HEK293 (cell line): ENCODE results near the gene TEAD1.

Source experiments
- CTCF ChIA-PET: fragments of 350-600 bp; formaldehyde crosslinking; extraction: SDS; loops from one replicate; lab custom pipeline; 2021; ENCODE audit warnings: antibody characterized with exemption; lab: Yijun Ruan, JAX
- POLR2A ChIA-PET: fragments of 300-600 bp; formaldehyde crosslinking; extraction: SDS; loops from one replicate; lab custom pipeline; 2020; ENCODE audit warnings: antibody characterized with exemption, inconsistent platforms; lab: Yijun Ruan, JAX
- H3K27ac ChIP-seq: fragments of 200-500 bp; sonication (Bioruptor generic); 2 replicates; pipeline ENCODE4 v1.5.1; 2014; ENCODE audit warnings: low read depth, low read length, control low read depth, inconsistent platforms; ENCODE audit errors: extremely low read depth
- H3K36me3 ChIP-seq, 2 experiments: fragments of 200-500 bp in 1 of 2; sonication (Bioruptor generic) in 1 of 2; 1 replicate in 1 of 2; 2 replicates in 1 of 2; pipeline ENCODE4 v1.5.1; 2014 to 2017; ENCODE audit warnings: inconsistent platforms in 2 of 2, low read length in 2 of 2; ENCODE audit not compliant: control insufficient read depth in 2 of 2, insufficient read depth in 1 of 2
- H3K4me1 ChIP-seq: fragments of 200-500 bp; sonication (Bioruptor generic); 2 replicates; pipeline ENCODE4 v1.5.1; 2014; ENCODE audit warnings: mild to moderate bottlenecking, low read length, inconsistent platforms; ENCODE audit not compliant: control insufficient read depth, insufficient read depth
- H3K4me3 ChIP-seq: 2 replicates; pipeline ENCODE4 v1.5.1; 2011; ENCODE audit warnings: low read depth, mild to moderate bottlenecking, control low read depth, low read length, moderate library complexity
- H3K9me3 ChIP-seq: fragments of 200-500 bp; sonication (Bioruptor generic); 2 replicates; pipeline ENCODE4 v1.5.1; 2014; ENCODE audit warnings: low read depth, low read length, inconsistent platforms; ENCODE audit not compliant: control insufficient read depth, insufficient read depth
- BCL11B ChIP-seq: fragments of 450-650 bp; formaldehyde crosslinking; IDR thresholded peaks from 2 replicates; pipeline ENCODE4 v1.5.1; 2016; ENCODE audit warnings: low read depth, missing biosample characterization, missing genetic modification characterization
- KLF16 ChIP-seq: fragments of 450-650 bp; formaldehyde crosslinking; IDR thresholded peaks from 2 replicates; pipeline ENCODE4 v1.5.1; 2017; ENCODE audit warnings: missing biosample characterization, missing genetic modification characterization
- SCRT1 ChIP-seq: fragments of 450-650 bp; formaldehyde crosslinking; IDR thresholded peaks from 2 replicates; pipeline ENCODE4 v1.5.1; 2016; ENCODE audit warnings: missing biosample characterization, missing genetic modification characterization, borderline replicate concordance
- SETDB1 ChIP-seq: IDR thresholded peaks from one replicate; pipeline ENCODE4 v1.6.1; 2017; ENCODE audit warnings: mild to moderate bottlenecking, low read length, moderate library complexity, mixed read lengths; ENCODE audit not compliant: insufficient read length
- ZBTB1 ChIP-seq: fragments of 450-650 bp; formaldehyde crosslinking; IDR thresholded peaks from 2 replicates; pipeline ENCODE4 v1.5.1; 2016; ENCODE audit warnings: missing biosample characterization, missing genetic modification characterization
- ZBTB7A ChIP-seq: fragments of 450-650 bp; formaldehyde crosslinking; IDR thresholded peaks from 2 replicates; pipeline ENCODE4 v1.5.1; 2016; ENCODE audit warnings: low read depth, missing biosample characterization, missing genetic modification characterization
- ZEB2 ChIP-seq: fragments of 450-650 bp; formaldehyde crosslinking; IDR thresholded peaks from 2 replicates; pipeline ENCODE4 v1.5.1; 2016; ENCODE audit warnings: missing biosample characterization, missing genetic modification characterization
- ZFP41 ChIP-seq: fragments of 450-650 bp; formaldehyde crosslinking; IDR thresholded peaks from 2 replicates; pipeline ENCODE4 v1.5.1; 2016; ENCODE audit warnings: missing biosample characterization, missing genetic modification characterization, borderline replicate concordance
- ZNF133 ChIP-seq: fragments of 450-650 bp; formaldehyde crosslinking; IDR thresholded peaks from 2 replicates; pipeline ENCODE4 v1.5.1; 2016; ENCODE audit warnings: missing biosample characterization, missing genetic modification characterization
- ZNF2 ChIP-seq: fragments of 450-650 bp; formaldehyde crosslinking; IDR thresholded peaks from 2 replicates; pipeline ENCODE4 v1.5.1; 2016; ENCODE audit warnings: missing biosample characterization, missing genetic modification characterization
- ZNF202 ChIP-seq: fragments of 450-650 bp; formaldehyde crosslinking; IDR thresholded peaks from 2 replicates; pipeline ENCODE4 v1.5.1; 2016; ENCODE audit warnings: missing biosample characterization, missing genetic modification characterization, borderline replicate concordance
- ZNF24 ChIP-seq: fragments of 450-650 bp; formaldehyde crosslinking; IDR thresholded peaks from 2 replicates; pipeline ENCODE4 v1.5.1; 2016; ENCODE audit warnings: missing biosample characterization, missing genetic modification characterization
- ZNF426 ChIP-seq: fragments of 450-650 bp; formaldehyde crosslinking; IDR thresholded peaks from 2 replicates; pipeline ENCODE4 v1.5.1; 2017; ENCODE audit warnings: missing biosample characterization, missing genetic modification characterization, mild to moderate bottlenecking, inconsistent platforms, moderate library complexity
- ZNF473 ChIP-seq: fragments of 450-650 bp; formaldehyde crosslinking; IDR thresholded peaks from 2 replicates; pipeline ENCODE4 v1.5.1; 2017; ENCODE audit warnings: missing biosample characterization, missing genetic modification characterization
- ZNF510 ChIP-seq: fragments of 450-650 bp; formaldehyde crosslinking; IDR thresholded peaks from 2 replicates; pipeline ENCODE4 v1.5.1; 2018; ENCODE audit warnings: mild to moderate bottlenecking, missing genetic modification characterization, missing biosample characterization; ENCODE audit not compliant: insufficient replicate concordance
- ZNF544 ChIP-seq: fragments of 450-650 bp; formaldehyde crosslinking; IDR thresholded peaks from 2 replicates; pipeline ENCODE4 v1.5.0; 2017; ENCODE audit warnings: missing biosample characterization, missing genetic modification characterization
- ZNF654 ChIP-seq: fragments of 450-650 bp; formaldehyde crosslinking; IDR thresholded peaks from 2 replicates; pipeline ENCODE4 v1.5.1; 2016; ENCODE audit warnings: low read depth, missing biosample characterization, missing genetic modification characterization
- ZNF701 ChIP-seq: fragments of 450-650 bp; formaldehyde crosslinking; IDR thresholded peaks from 2 replicates; pipeline ENCODE4 v1.5.1; 2016; ENCODE audit warnings: missing biosample characterization, missing genetic modification characterization
- ZNF837 ChIP-seq: fragments of 450-650 bp; formaldehyde crosslinking; IDR thresholded peaks from 2 replicates; pipeline ENCODE4 v1.5.1; 2016; ENCODE audit warnings: missing biosample characterization, missing genetic modification characterization
- ZSCAN16 ChIP-seq: fragments of 450-650 bp; formaldehyde crosslinking; IDR thresholded peaks from 2 replicates; pipeline ENCODE4 v1.5.1; 2016; ENCODE audit warnings: missing biosample characterization, missing genetic modification characterization
- TF ChIP-seq, protein P1 (sequence below): fragments of 450-650 bp; formaldehyde crosslinking; IDR thresholded peaks from 2 replicates; pipeline ENCODE4 v1.5.1; 2016; ENCODE audit warnings: missing biosample characterization, missing genetic modification characterization
- TF ChIP-seq, protein P2 (sequence below): fragments of 450-650 bp; formaldehyde crosslinking; IDR thresholded peaks from 2 replicates; pipeline ENCODE4 v1.5.1; 2016; ENCODE audit warnings: missing biosample characterization, missing genetic modification characterization
- TF ChIP-seq, protein P3 (sequence below): fragments of 450-650 bp; formaldehyde crosslinking; IDR thresholded peaks from 2 replicates; pipeline ENCODE4 v1.5.1; 2016; ENCODE audit warnings: missing biosample characterization, missing genetic modification characterization
- TF ChIP-seq, protein P4 (sequence below): fragments of 450-650 bp; formaldehyde crosslinking; IDR thresholded peaks from 2 replicates; pipeline ENCODE4 v1.5.1; 2016; ENCODE audit warnings: missing biosample characterization, missing genetic modification characterization
- TF ChIP-seq, protein P5 (sequence below): fragments of 450-650 bp; formaldehyde crosslinking; IDR thresholded peaks from 2 replicates; pipeline ENCODE4 v1.5.1; 2016; ENCODE audit warnings: missing biosample characterization, missing genetic modification characterization

The TEAD1 gene

DNA sequence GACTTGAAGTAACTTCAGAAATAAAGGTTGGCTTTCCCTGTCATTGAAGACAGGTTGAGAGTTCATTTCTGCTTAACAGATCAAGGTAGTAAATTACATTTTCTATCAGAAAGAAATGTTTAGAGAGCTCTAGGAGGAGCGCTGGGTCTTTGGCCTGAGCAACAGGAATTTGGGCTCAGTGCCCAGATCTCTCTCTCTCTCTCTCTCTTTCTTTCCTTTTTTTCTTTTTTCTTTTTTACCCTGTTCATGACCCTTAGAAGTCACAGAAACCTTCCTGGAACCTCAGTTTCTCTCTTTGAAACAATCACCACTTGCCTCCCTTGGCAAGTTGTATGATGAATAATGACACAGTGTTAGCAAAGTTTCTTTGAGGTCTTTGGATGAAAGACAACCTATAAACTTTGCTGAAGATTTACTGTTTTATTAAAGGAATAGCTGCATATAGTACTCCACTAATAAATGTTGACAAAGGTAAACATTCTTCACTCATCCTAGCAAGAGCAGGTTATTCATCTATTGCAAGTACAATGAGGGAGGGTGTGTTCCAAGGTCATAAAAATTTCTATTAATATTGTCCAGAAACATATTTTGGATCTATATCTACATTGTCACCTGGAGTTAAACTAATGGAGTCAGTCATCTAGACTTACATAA lies 299.4 kb downstream of the TEAD1 start:
- Histone ChIP-seq H3K9me3 (no peaks in the 10 kb centered on the region), H3K27ac (no peak overlapping the region), H3K4me3 (no peak overlapping the region), H3K4me1 (no peaks in the 10 kb centered on the region), H3K36me3 (no peaks in the 10 kb centered on the region)
- POLR2A ChIA-PET, result interaction anchor here (0.9 kb wide), 1 partner anchor 10 kb away, joined by 3 read pairs; no protein-coding TSS in a partner anchor
- TF ChIP-seq ZNF654, result no peak
- TF ChIP-seq ZNF2 (tag by site-specific recombination), result no peak
- no peak for TF ChIP-seq ZNF426 (tag by site-specific recombination)
- no peak for TF ChIP-seq SCRT1 (tag by site-specific recombination)
- TF ChIP-seq SETDB1, result no peak
- no peak for TF ChIP-seq ZNF510 (tag by site-specific recombination)
- TF ChIP-seq, protein P1, sequence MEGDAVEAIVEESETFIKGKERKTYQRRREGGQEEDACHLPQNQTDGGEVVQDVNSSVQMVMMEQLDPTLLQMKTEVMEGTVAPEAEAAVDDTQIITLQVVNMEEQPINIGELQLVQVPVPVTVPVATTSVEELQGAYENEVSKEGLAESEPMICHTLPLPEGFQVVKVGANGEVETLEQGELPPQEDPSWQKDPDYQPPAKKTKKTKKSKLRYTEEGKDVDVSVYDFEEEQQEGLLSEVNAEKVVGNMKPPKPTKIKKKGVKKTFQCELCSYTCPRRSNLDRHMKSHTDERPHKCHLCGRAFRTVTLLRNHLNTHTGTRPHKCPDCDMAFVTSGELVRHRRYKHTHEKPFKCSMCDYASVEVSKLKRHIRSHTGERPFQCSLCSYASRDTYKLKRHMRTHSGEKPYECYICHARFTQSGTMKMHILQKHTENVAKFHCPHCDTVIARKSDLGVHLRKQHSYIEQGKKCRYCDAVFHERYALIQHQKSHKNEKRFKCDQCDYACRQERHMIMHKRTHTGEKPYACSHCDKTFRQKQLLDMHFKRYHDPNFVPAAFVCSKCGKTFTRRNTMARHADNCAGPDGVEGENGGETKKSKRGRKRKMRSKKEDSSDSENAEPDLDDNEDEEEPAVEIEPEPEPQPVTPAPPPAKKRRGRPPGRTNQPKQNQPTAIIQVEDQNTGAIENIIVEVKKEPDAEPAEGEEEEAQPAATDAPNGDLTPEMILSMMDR (tag by site-specific recombination), result no peak
- no peak for TF ChIP-seq ZFP41 (tag by site-specific recombination)
- TF ChIP-seq BCL11B, result no peak
- no peak for TF ChIP-seq ZNF701 (tag by site-specific recombination)
- TF ChIP-seq ZBTB7A (tag by site-specific recombination), result no peak
- no peak for TF ChIP-seq ZNF24 (tag by site-specific recombination)
- TF ChIP-seq ZBTB1 (tag by site-specific recombination), result no peak
- no peak for TF ChIP-seq ZNF544 (tag by site-specific recombination)
- no peak for TF ChIP-seq ZNF133
- TF ChIP-seq, all 188 proteins: peak for 0
- CTCF ChIA-PET, result interaction anchor here (1.1 to 4.0 kb wide), 3 partner anchors 9 to 210 kb away, joined by 3 to 20 read pairs (median 6); no protein-coding TSS in a partner anchor

DNA sequence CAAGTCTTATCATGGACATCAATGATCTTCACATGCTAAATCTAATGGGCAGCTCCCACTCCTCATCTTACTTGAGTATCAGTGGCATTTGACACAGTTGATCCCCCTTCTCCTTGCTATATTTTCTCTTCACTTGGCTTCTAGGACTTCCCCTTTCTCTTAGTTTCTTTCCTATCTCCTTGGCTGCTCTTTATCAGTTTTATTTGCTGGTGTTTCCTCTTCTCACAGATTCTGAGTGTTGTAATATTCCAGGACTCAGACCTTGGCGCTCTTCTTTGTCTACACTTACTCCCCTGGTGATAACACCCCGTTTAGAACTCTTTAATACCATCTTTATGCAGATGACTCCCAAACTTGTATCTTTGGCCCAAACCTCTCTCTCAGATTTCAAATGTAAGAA lies 301.0 kb downstream of the TEAD1 start:
- TF ChIP-seq ZNF544 (tag by site-specific recombination) (no peak), ZNF837 (tag by site-specific recombination) (no peak), KLF16 (tag by site-specific recombination) (no peak), ZNF473 (tag by site-specific recombination) (no peak), ZEB2 (tag by site-specific recombination) (no peak), ZSCAN16 (tag by site-specific recombination) (no peak), ZNF202 (tag by site-specific recombination) (no peak)
- TF ChIP-seq, protein P2, sequence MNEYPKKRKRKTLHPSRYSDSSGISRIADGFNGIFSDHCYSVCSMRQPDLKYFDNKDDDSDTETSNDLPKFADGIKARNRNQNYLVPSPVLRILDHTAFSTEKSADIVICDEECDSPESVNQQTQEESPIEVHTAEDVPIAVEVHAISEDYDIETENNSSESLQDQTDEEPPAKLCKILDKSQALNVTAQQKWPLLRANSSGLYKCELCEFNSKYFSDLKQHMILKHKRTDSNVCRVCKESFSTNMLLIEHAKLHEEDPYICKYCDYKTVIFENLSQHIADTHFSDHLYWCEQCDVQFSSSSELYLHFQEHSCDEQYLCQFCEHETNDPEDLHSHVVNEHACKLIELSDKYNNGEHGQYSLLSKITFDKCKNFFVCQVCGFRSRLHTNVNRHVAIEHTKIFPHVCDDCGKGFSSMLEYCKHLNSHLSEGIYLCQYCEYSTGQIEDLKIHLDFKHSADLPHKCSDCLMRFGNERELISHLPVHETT, result no peak
- TF ChIP-seq, protein P3, sequence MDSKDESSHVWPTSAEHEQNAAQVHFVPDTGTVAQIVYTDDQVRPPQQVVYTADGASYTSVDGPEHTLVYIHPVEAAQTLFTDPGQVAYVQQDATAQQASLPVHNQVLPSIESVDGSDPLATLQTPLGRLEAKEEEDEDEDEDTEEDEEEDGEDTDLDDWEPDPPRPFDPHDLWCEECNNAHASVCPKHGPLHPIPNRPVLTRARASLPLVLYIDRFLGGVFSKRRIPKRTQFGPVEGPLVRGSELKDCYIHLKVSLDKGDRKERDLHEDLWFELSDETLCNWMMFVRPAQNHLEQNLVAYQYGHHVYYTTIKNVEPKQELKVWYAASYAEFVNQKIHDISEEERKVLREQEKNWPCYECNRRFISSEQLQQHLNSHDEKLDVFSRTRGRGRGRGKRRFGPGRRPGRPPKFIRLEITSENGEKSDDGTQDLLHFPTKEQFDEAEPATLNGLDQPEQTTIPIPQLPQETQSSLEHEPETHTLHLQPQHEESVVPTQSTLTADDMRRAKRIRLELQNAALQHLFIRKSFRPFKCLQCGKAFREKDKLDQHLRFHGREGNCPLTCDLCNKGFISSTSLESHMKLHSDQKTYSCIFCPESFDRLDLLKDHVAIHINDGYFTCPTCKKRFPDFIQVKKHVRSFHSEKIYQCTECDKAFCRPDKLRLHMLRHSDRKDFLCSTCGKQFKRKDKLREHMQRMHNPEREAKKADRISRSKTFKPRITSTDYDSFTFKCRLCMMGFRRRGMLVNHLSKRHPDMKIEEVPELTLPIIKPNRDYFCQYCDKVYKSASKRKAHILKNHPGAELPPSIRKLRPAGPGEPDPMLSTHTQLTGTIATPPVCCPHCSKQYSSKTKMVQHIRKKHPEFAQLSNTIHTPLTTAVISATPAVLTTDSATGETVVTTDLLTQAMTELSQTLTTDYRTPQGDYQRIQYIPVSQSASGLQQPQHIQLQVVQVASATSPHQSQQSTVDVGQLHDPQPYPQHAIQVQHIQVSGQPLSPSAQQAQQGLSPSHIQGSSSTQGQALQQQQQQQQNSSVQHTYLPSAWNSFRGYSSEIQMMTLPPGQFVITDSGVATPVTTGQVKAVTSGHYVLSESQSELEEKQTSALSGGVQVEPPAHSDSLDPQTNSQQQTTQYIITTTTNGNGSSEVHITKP (tag by site-specific recombination), result no peak
- TF ChIP-seq, protein P4, sequence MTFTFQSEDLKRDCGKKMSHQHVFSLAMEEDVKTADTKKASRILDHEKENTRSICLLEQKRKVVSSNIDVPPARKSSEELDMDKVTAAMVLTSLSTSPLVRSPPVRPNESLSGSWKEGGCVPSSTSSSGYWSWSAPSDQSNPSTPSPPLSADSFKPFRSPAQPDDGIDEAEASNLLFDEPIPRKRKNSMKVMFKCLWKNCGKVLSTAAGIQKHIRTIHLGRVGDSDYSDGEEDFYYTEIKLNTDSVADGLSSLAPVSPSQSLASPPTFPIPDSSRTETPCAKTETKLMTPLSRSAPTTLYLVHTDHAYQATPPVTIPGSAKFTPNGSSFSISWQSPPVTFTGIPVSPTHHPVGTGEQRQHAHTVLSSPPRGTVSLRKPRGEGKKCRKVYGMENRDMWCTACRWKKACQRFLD (tag by site-specific recombination), result no peak
- TF ChIP-seq, protein P5, sequence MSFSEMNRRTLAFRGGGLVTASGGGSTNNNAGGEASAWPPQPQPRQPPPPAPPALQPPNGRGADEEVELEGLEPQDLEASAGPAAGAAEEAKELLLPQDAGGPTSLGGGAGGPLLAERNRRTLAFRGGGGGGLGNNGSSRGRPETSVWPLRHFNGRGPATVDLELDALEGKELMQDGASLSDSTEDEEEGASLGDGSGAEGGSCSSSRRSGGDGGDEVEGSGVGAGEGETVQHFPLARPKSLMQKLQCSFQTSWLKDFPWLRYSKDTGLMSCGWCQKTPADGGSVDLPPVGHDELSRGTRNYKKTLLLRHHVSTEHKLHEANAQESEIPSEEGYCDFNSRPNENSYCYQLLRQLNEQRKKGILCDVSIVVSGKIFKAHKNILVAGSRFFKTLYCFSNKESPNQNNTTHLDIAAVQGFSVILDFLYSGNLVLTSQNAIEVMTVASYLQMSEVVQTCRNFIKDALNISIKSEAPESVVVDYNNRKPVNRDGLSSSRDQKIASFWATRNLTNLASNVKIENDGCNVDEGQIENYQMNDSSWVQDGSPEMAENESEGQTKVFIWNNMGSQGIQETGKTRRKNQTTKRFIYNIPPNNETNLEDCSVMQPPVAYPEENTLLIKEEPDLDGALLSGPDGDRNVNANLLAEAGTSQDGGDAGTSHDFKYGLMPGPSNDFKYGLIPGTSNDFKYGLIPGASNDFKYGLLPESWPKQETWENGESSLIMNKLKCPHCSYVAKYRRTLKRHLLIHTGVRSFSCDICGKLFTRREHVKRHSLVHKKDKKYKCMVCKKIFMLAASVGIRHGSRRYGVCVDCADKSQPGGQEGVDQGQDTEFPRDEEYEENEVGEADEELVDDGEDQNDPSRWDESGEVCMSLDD (tag by site-specific recombination), result no peak
- Histone ChIP-seq H3K9me3 (no peaks in the 10 kb centered on the region), H3K36me3 (no peaks in the 10 kb centered on the region), H3K4me3 (no peak overlapping the region), H3K4me1 (no peaks in the 10 kb centered on the region), H3K27ac (no peak overlapping the region)
- POLR2A ChIA-PET, result no interaction called here
- CTCF ChIA-PET, result interaction anchor here (1.0 to 4.0 kb wide), 3 partner anchors 11 to 235 kb away, joined by 3 to 20 read pairs (median 4); no protein-coding TSS in a partner anchor
